Peyer's patch (tissue), 4 donors: ENCODE data around the gene R3HDM2.

Experiments used
- POLR2A ChIP-seq, 2 donors: fragments of 450-650 bp; IDR thresholded peaks; one replicate each; pipeline ENCODE4 v1.5.1; 2017; ENCODE audit warnings: antibody characterized with exemption in 2 of 2, mild to moderate bottlenecking in 2 of 2, moderate library complexity in 2 of 2
- TF ChIP-seq, protein P1 (sequence below), 6 experiments: fragments of 450-650 bp in 4 of 6; fragments of 200-600 bp in 2 of 6; sonication (generic) in 1 of 6; IDR thresholded peaks; one replicate each; pipeline ENCODE4 v1.5.1; 2017 to 2019; ENCODE audit warnings: antibody characterized with exemption in 6 of 6, mild to moderate bottlenecking in 3 of 6, moderate library complexity in 1 of 6

DNA sequence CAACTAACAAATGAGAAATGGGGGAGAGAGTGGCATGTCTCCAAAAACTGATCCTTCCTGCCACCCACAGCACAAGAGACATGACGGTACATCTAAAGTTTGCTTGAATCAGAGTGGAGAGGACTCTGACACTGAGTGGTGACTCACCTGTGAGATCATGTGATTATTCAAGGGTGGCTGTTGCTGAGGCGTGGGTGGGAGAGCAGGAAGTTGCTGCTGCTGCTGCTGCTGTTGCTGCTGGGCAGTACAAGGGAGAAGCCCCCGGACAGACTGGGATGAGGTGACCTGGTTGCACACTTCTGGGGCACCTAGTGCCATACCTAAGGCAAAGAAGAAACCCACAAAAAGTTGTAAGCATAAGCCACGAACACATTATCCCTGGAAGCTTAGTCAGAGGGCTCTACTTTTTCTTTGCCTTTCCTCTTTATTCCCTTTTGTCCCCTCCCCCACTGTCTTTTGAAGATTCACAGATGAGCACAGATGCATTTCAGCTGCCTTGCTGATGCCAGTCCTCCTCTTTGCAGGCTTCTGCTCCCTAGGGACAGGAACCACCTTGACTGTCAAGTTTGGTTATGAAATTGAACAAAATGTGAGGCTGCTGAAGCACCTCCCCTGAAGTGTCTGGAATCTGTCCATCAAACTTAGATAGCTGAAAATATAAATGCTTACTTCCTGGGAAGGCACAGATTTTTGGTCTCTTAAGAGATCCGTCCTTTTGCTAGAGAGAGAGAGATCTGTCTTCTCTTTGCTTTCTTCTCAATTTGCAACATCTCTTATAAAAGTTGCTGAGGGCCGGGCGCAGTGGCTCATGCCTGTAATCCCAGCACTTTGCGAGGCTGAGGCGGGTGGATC, 150.4 kb downstream of the R3HDM2 start:
- TF ChIP-seq, protein P1, sequence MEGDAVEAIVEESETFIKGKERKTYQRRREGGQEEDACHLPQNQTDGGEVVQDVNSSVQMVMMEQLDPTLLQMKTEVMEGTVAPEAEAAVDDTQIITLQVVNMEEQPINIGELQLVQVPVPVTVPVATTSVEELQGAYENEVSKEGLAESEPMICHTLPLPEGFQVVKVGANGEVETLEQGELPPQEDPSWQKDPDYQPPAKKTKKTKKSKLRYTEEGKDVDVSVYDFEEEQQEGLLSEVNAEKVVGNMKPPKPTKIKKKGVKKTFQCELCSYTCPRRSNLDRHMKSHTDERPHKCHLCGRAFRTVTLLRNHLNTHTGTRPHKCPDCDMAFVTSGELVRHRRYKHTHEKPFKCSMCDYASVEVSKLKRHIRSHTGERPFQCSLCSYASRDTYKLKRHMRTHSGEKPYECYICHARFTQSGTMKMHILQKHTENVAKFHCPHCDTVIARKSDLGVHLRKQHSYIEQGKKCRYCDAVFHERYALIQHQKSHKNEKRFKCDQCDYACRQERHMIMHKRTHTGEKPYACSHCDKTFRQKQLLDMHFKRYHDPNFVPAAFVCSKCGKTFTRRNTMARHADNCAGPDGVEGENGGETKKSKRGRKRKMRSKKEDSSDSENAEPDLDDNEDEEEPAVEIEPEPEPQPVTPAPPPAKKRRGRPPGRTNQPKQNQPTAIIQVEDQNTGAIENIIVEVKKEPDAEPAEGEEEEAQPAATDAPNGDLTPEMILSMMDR (IDR thresholded peaks at IDR 0.05), result no peak
- TF ChIP-seq POLR2A (IDR thresholded peaks at IDR 0.05), result no peak
